OCI-M1 (cell line): Measurements from ENCODE around the gene DEK.
"Not testable (repeated sequence)": the region's sequence is repeated elsewhere in the genome, so short reads cannot be mapped to it uniquely, and the experiment has no call there.

Experiments used
- DNase-seq: peaks from one replicate; lab custom pipeline; 2025; lab: John Stamatoyannopoulos, UW

The DEK gene, protein sequence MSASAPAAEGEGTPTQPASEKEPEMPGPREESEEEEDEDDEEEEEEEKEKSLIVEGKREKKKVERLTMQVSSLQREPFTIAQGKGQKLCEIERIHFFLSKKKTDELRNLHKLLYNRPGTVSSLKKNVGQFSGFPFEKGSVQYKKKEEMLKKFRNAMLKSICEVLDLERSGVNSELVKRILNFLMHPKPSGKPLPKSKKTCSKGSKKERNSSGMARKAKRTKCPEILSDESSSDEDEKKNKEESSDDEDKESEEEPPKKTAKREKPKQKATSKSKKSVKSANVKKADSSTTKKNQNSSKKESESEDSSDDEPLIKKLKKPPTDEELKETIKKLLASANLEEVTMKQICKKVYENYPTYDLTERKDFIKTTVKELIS

DNA sequence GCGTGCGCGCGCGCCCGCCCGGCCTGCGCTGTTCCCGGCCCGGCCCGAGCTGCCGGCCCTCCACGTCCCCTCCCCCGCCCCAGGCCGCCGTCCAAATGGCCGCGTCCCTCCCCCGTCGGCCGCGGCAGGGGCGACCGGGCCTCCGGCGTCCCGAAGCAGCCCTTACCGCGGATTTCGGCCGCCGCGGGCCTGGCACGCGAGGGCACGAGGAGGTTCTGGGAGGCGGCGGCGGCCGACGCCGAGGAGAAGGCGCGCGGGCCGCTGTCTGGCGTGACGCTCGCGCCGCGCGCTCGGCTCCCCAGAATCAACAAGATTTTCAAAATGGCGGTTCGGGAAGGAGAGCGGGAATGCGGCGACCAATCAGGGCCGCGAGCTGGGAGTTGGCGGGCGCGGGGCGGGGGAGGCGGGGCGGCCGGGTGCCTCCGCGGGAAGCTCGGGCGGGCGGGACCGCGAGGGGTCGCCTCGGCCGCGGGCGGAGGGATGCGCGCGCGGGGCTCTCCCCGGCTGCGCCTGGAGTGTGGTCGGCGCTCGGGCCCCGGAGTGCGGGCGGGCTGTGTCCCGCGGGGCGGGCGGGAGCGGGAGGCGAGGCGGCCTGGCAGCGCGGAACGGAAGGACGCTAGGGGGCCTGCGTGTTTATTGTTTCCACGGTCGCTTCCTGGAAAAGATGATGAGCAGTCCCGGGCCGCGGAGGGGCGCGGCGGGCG is at the start of gene DEK:
Gene DEK, minus strand, starts transcription at position 312 of the 704 bp plus-strand sequence. CDS start 543 bp downstream, outside the sequence.
- DNase-seq, result peak; percentile 95

DNA sequence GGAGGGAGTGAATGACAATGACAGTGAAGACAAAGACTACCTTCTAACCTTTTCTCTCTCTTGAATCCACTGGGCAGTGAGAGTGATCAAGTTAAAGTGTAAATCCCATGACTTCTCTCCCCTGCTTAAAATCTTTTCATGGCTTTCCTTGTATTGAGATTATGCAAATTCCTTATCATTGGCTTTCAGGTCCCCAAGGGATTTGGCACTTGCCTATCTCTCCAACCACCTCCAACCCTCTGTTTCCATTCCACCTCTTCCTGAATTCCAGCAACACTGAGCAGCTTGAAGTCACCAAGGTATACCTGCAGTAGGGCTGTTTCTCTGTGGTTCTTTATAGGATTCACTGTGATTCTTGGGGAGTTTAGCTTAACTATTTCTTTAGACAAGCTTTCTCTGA is 48.0 kb upstream of the DEK start:
- DNase-seq, result peak; percentile 25

DNA sequence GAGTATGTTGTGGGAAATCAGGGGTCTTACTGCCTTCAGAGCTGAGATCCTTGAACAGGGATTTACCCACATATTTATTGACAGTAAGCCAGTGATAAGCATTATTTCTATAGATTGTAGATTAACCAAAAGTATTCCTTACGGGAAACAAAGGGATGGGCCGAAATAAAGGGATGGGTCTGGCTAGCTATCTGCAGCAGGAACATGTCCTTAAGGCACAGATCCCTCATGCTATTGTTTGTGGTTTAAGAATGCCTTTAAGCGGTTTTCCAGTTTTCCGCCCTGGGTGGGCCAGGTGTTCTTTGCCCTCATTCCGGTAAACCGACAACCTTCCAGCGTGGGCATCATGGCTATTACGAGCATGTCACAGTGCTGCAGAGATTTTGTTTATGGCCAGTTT is 45.7 kb upstream of the DEK start:
- DNase-seq, result not testable (repeated sequence)

DNA sequence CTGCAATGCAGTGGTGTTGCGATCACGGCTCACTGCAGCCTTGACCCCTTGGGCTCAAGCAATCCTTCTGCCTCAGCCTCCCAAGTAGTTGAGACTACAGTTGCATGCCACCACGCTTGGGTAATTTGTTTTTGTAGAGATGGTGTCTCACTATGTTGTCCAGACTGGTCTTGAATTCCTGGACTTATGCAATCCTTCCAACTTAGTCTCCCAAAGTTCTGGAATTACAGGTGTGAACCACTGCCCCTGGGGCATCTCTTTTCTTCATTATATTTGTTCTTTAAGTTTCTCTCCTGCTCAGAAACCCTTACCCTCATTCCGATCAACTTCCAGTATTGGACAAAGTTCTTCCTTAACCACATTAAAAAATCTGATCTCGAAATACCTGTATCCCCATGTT is 44.7 kb upstream of the DEK start:
- DNase-seq, result no peak

DNA sequence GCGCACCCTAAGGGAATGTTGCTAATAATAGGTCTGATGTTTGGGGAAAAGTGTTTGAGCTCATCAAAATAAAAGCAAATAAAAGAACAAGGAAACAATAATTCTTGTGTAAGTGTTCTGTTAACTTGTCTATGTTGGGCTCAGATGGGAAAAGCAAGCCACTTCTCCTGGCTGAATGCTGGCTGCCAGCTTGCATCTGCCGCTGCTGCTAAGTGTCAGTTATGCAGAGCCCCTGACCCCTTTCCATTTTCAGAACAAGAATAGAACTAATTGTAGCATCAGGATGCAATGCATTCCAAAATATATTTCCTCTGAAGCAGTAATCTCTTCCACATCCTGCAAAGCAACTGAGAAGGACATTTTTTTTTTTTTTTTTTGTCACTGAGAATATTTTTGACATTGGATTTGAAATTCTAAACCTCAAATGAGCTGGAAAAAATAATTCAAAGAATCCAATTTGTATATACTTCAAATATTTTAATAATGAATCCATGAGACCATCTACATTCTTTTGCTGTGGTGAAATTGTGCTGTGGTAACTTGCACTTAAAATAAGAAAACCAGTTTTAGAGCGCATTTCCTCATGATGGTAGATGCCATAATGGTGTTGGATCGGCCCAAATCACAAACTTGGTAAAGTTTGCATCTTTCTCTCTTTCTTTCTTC is 43.9 kb upstream of the DEK start:
- DNase-seq, result no peak

DNA sequence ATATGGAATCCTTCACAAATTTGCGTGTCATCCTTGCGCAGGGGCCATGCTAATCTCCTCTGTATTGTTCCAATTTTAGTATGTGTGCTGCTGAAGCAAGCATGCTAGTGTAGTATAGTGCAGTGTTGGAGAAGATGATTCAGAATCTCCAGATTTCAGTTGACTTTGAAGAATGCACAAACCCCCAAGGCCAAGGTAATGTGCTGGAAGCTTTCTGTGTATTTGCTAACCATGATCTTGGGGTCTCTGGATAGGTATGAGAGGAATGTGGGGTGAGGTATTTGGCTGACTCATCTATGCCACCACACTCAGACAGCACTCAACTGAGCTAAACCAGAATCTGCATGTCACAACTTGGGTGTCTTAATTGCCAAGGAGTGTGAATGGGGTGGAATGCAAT is 42.6 kb upstream of the DEK start:
- no peak for DNase-seq

DNA sequence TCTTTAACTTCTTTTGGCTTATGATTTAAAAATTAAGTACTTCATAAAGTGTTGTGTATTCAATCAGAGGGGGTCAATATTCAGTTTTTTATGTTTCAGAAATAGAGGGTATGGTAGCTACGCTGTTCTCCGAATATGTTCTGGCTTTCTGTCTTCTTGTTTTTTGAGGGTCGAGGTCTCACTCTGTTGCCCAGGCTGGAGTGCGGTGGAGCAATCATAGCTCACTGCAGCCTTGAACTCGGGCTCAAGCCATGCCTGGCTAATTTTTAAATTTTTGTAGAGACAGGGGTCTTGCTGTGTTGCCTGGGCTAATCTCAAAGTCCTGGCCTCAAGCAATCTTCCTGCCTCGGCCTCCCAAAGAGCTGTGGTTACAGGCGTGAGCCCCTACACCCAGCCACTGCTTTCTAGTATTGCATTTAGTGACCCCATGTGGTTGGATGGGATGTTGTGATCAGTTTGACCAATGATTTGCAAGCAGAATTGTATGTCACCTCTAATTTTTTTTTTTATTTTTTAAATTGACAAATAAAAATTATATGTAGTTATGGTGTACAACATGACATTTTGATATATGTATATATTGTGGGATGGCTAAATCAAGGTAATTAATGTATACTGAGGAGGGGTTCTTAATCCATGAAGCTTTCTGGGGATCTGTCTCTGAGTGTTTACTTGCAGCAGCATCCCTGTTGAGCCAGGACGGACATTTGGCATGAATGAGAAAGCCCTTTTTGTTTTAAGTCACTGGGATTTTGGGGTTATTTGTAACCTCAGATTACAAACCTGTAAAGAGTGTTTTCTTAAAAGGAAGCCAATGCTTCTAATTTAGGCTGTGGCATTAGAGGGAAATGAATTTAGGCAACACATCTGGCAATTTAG is 38.5 kb upstream of the DEK start:
- DNase-seq, result peak; percentile 35

DNA sequence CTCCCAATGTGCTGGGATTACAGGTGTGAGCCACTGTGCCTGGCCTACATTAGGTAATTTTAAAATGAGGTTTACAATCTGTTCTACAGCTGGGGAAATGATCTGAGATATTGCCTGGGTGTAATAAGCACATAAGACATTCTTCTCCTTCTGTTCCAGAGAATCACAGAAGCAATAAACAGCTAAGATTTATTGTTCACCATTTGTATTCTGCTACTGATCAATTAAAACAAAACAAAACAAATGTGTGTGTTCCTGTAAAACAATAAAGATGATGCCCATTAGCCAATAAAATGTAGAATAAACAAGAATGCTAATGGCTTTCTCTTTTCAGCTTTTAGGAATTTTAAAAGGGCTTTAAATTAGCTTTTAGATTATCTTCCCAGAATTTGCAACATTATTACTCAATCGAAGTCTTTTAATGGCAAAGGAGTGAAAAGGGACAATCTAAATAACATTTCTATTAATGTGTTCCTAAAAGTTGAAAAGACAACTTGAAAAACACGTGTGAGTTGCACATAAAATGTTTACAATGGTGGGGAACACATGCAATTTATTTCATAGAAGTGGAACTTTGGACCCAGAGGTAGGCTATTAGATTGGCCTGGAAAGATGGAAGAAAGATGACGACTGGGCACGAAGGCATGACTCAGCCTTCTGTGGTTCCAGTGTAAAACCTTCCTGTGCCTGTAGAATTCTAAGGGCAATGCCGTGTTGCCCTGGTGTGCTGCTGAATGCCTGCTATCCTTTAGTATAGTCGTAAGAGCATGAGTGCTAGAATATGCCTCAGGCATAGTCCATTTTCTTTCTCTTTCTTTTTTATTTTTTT is 29.0 kb upstream of the DEK start:
- DNase-seq, result peak; percentile 42

DNA sequence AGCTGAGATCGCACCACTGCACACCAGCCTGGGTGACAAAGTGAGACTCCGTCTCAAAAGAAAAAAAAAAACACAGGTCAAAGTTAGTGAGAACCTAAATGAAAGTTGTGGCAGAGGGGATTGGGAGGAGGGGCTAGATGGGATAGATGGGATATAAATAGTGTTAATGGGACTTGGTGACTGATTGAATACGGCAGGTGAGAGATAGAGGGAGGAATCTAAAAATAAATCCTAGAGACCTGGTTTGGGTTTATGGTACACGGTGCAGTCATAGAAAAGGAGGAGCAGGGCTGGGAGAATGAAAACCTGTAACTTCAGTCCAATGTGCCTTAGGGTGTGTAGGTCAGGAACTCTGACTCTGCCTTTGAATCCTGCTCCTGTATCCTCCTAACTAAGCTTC is 25.0 kb upstream of the DEK start:
- no peak for DNase-seq

DNA sequence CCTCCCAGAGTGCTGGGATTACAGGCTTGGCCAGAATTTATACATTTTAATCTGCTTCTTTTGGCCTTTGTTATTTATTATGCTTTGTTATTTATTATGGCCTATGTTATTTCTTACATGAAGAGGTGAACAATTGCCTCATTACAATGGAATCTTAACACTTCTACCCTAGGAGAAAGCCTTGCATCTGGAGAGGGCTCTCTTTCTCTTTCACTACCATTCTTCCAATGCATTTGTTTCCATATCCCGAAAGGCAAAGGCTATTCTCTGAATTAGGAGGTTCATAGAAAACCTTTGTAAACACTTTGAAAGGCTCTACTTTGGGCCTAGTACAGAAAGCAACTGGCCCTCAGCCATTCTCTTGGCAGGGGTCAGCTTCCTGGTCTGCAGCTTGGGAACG is 19.9 kb upstream of the DEK start:
- DNase-seq, result no peak

DNA sequence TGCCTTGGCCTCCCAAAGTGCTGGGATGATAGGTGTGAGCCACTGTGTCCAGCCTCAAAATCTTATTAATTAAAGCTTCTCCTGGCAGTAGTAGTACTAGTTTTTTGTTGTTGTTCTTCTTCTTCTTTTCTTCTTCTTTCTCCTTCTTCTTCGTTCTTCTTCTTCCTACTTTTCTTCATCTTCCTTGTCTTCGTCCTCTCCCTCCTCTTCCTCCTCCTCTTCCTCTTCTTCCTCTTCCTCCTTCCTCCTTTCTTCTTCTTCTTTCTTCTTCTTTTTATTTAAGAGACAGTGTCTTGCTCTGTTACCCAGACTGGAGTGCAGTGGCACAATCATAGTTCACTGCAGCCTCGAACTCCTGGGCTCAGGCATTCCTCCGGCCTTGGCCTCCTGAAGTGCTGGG is 17.2 kb upstream of the DEK start:
- no peak for DNase-seq

DNA sequence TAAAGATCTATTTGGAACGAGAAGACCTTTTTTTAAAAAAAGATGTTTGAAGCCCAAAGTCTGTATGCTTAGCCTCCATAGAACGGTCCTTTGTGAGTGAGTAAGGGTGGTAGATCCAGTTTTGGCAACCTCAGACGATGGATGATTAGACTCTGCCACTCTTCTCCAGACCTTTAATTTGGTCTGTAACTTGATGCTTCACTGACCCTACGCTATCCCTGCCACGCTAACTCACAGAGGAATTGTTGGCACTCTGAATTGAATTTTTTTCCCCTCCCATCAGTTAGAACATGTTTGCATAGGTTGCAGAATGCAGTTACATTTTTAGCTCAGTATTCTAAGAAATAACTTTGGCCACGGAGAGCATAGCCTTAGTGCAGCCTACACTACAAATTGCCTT is 15.8 kb upstream of the DEK start:
- no peak for DNase-seq

DNA sequence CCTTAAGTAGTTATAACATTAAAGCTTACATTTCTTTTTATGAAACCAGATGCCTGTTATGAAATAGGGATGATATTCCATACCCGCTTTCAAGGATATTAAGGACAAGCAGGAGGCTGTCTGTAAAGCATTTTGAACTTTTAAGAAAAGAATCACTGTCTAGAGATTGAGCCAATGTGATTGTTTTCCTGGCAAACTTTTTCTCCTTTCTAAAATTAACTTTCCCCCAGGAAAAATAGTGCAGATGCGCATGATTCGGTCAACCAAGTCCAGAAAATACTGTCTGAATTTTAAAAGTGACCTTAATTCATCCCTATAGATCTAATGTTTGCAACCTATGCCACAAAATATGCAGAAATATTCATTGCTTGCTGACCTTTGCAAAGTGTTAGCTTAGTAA is 15.1 kb upstream of the DEK start:
- no peak for DNase-seq

DNA sequence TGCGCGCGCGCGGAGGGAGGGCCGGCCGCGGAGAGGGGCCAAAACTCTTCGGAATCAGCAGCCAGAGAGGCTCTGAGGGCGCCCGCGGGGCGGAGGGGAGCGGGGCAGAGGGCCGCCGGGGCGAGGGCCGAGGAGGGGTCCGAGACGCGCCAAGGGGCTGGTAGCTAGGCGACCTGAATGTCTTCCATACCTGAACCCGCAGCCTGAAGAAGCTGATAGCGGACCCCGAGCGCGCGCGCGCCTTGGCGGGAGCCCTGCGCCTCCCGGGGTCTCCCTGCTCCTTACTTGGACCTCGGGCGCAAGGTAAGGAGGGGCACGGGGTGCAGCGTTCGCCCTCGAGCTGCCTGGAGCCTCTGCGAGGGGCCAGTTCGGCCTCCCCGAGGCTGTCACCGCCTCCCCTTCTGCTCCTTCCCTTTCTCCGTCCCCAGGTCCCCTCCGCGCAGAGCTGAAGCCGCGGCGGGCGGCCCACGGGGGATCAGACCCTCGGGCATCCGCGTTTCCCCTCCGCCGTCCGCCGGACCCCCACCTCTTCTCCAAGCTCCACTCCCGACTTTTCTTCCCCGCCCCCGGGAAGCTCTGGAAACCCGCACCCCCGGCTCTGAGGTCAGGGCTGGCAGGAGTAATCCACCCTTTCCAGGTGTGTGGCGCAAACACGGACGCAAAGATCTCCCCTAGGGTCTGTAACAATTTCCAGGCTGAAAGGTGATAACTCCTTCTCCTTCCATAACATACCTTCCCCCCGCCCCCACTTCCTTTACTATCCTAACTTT is 13.1 kb upstream of the DEK start:
- no peak for DNase-seq

DNA sequence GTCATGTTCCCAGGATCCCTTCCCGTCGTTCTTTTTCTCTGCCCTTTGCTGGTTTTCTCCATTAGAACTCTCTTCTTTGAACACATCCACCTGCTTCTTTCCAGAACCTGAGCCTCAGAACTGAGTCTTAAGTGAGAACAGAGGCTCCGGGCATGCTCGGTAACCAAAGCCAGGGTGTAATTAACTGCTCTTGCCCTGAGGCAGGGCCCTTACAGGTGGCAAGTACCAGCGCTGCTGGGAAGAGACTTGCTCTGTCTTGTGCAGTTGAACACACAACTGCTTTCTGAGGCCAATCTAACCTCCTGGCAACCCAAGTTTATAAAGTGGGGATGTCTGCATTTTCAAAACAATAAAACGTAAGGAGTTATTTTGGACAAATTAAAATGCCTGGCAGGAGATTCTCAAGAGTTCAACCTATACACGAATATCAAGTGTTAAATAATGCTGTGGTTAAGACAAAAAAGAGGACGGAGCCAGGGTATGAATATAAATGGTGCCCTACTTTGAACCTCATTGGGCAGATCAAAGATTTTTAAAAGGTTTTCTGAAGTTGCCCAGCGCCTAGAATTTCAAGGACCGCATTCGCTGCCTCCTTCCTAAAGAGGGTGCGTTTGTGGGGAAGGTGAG is 12.4 kb upstream of the DEK start:
- no peak for DNase-seq

DNA sequence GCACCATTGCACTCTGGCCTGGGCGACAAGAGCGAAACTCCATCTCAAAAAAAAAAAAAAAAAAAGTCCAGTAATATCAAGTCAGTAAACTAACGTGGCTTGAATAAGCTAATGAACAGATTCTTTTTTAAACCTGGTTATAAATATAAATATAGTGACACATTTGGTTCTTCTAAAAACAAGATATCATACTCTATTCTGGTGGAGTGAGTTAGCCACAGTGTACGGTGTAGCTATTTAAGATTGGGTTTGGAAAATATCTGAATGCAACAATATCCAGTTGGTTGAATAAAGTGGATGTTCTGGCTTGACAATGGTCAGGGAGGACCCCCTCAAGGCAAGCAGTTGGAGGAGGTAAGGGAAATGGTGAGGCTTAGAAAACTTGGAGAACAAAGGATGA is 5.9 kb upstream of the DEK start:
- no peak for DNase-seq

DNA sequence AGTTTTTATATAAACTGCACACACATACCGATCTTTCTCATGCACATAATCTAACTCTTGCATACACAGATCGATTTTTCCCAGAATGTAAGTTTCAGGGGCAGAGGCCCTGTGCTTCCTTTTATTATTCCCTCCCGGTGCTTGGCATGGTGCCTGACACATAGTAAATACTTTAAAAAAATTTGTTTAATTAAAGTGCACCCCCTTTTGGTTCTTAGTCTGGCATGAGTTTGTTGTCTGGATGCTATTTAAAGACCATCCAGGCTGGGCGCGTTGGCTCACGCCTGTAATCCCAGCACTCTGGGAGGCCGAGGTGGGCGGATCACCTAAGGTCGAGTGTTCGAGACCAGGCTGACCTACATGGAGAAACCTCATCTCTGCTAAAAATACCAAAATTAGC is 5.4 kb upstream of the DEK start:
- no peak for DNase-seq

DNA sequence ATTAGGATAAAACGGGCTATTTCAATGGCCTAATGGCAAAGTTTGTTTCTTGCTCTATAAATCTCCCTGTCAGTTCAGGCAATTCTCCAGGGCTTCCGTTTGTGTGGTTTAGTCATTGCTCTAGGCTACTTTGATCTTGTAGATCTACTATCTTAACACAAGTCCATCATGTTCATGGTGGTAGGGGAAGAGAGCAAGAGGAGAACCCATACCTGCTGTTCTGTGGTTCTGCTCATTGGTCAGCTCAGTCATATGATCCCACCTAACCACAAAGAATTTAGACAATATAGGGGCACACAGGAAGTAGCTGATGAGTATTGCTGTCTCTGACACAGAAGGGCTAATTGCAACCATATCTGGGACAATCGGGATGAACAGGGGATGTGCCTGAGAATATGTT is 4.9 kb upstream of the DEK start:
- peak; percentile 86 for DNase-seq

DNA sequence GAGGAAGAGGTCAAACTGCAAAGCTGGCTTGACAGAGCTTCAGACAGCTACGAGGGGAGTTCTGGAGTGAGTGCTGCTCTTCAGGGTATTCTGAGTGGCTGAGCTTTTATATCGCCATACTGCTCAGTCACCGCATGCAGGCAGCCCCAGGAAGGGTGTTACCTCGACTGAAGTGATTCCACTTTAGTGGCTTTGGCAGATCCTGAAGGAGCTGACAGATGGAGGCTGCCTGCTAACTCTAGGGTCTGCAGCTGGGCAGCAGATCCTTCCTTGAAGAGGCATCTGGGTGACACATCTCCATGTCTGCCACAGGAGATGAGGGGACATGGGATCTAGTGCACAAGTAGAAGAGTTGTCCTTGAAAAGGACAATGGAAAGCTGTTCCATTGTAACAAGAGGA is 3.7 kb upstream of the DEK start:
- DNase-seq, result no peak

DNA sequence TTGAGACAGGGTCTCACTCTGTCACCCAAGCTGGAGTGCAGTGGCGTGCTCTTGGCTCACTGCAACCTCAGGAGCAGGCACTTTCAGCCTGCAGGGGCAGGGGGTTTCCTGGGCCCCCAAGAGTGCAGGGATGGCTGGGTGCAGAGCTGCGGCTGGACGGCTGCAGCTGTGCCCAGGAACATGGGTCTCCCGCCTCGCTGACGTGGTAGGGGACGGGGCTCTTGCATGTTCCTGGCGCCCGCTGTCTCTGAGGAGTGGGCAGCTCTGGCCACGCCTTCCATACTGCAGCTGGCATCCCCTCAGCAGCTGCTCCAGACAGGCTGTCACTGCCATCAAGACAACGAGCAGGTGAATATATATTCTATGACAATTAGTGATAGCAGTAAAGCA is 2.2 kb upstream of the DEK start:
- no peak for DNase-seq
